Testis (tissue), 2 donors: ENCODE measurements around the gene PAMR1.

Source experiments
- CTCF ChIP-seq, 3 experiments: fragments of 450-650 bp in 2 of 3; fragments of 200-600 bp in 1 of 3; sonication (generic) in 1 of 3; IDR thresholded peaks; one replicate each; pipeline ENCODE4 v1.5.1; 2016 to 2019; ENCODE audit warnings: antibody characterized with exemption in 3 of 3, mild to moderate bottlenecking in 2 of 3, moderate library complexity in 1 of 3
- POLR2A ChIP-seq: fragments of 450-650 bp; IDR thresholded peaks from one replicate; pipeline ENCODE4 v1.6.1; 2017; ENCODE audit warnings: antibody characterized with exemption, mild to moderate bottlenecking, moderate library complexity

- TF ChIP-seq CTCF (IDR thresholded peaks at IDR 0.05) (no peak), POLR2A (no peak)
Observed at GRCh38 chr11:35523331-35523768, 2.1 kb downstream of the PAMR1 start.
